Keratinocyte (primary cell): ENCODE results near the gene REPS1. TPM values are rescaled to one million over a fixed set of nuclear protein-coding genes. Genes with fewer than 3 reads are reported as not detected.

ENCODE experiments used
- DNase-seq: peaks from one replicate; pipeline ENCODE4 v3.0.0-alpha.2; 2011; ENCODE audit warnings: low read depth, missing footprints, low spot score
- FAIRE-seq: peaks from 2 replicates; lab custom pipeline; 2011; peaks lifted over from hg19 to GRCh38; lab: Jason Lieb, UNC
- H2AFZ ChIP-seq: 2 replicates; pipeline ENCODE4 v1.6.0; 2012; ENCODE audit warnings: low read length, control low read depth, inconsistent platforms; ENCODE audit not compliant: control insufficient read depth
- H3K27ac ChIP-seq: 2 replicates; pipeline ENCODE4 v1.5.1; 2011; ENCODE audit warnings: low read length; ENCODE audit not compliant: control insufficient read depth, insufficient read depth
- H3K27me3 ChIP-seq: 3 replicates; pipeline ENCODE4 v1.6.0; 2011; ENCODE audit warnings: low read length; ENCODE audit not compliant: control insufficient read depth, insufficient read depth; ENCODE audit errors: extremely low read depth
- H3K36me3 ChIP-seq, 2 experiments: 2 replicates in 1 of 2; 3 replicates in 1 of 2; pipeline ENCODE4 v1.5.1; 2011; ENCODE audit warnings: low read length in 2 of 2, mild to moderate bottlenecking in 1 of 2; ENCODE audit not compliant: control insufficient read depth in 2 of 2, insufficient read depth in 2 of 2; ENCODE audit errors: extremely low read depth in 1 of 2
- H3K4me1 ChIP-seq: 3 replicates; pipeline ENCODE4 v1.5.1; 2011; ENCODE audit warnings: low read length; ENCODE audit not compliant: control insufficient read depth, insufficient read depth; ENCODE audit errors: extremely low read depth
- H3K4me2 ChIP-seq: 3 replicates; pipeline ENCODE4 v1.6.0; 2011; ENCODE audit warnings: low read depth, low read length; ENCODE audit not compliant: control insufficient read depth, insufficient read depth; ENCODE audit errors: extremely low read depth
- H3K4me3 ChIP-seq, 3 experiments: fragments of 200-600 bp in 1 of 3; sonication (generic) in 1 of 3; 2 replicates in 2 of 3; 3 replicates in 1 of 3; pipeline ENCODE4 v1.5.1; 2011 to 2016; ENCODE audit warnings: low read length in 3 of 3, mild to moderate bottlenecking in 3 of 3, control low read depth in 2 of 3, inconsistent platforms in 1 of 3, low read depth in 1 of 3, mixed read lengths in 1 of 3, mixed run types in 1 of 3, moderate library complexity in 1 of 3; ENCODE audit not compliant: control insufficient read depth in 2 of 3, insufficient read depth in 2 of 3; ENCODE audit errors: extremely low read depth in 1 of 3
- H3K79me2 ChIP-seq: 2 replicates; pipeline ENCODE4 v1.6.0; 2012; ENCODE audit warnings: low read length; ENCODE audit not compliant: control insufficient read depth, insufficient read depth
- H3K9ac ChIP-seq: 3 replicates; pipeline ENCODE4 v1.6.0; 2011; ENCODE audit warnings: low read length; ENCODE audit not compliant: control insufficient read depth, insufficient read depth; ENCODE audit errors: extremely low read depth
- H3K9me1 ChIP-seq: 3 replicates; pipeline ENCODE4 v1.6.0; 2011; ENCODE audit warnings: low read length; ENCODE audit not compliant: control insufficient read depth, insufficient read depth; ENCODE audit errors: extremely low read depth
- H3K9me3 ChIP-seq: 2 replicates; pipeline ENCODE4 v1.5.1; 2012; ENCODE audit warnings: low read depth, low read length; ENCODE audit not compliant: control insufficient read depth
- H4K20me1 ChIP-seq: 3 replicates; pipeline ENCODE4 v1.6.0; 2011; ENCODE audit warnings: low read length; ENCODE audit not compliant: control insufficient read depth, insufficient read depth; ENCODE audit errors: extremely low read depth
- CTCF ChIP-seq, 3 experiments: IDR thresholded peaks in 1 of 3; conservative IDR thresholded peaks in 1 of 3; optimal IDR thresholded peaks in 1 of 3; 2 replicates in 2 of 3; 3 replicates in 1 of 3; pipeline versions ENCODE3 to v1.5.1; 2011; ENCODE audit warnings: low read length in 3 of 3, mild to moderate bottlenecking in 3 of 3, moderate library complexity in 2 of 3, control low read depth in 1 of 3, inconsistent platforms in 1 of 3; ENCODE audit not compliant: insufficient read depth in 2 of 3; ENCODE audit errors: extremely low read depth in 1 of 3
- EZH2 ChIP-seq: IDR thresholded peaks from one replicate; pipeline ENCODE4 v1.6.1; 2012; ENCODE audit warnings: inconsistent platforms, mild to moderate bottlenecking, low read length, moderate library complexity
- dilution Hi-C: fragments of 300-500 bp; cut with MboI; formaldehyde crosslinking; loops from one replicate; pipeline ENCODE4 v1.7.0; 2020; ENCODE audit warnings: low sequenced_read_pairs; ENCODE audit not compliant: extremely low pct_ligation_motif_present
- polyA plus RNA-seq, 5 experiments: library from polyadenylated mRNA; depleted of rRNA in 3 of 5; stranded (reverse) in 3 of 5; stranded (forward) in 1 of 5; unstranded in 1 of 5; fragments of >200 nt; gene quantifications; 1 replicate in 1 of 5; 2 replicates in 3 of 5; 3 replicates in 1 of 5; pipeline versions ENCODE4 v1.2.1 to v1.2.3, GENCODE V29; 2011 to 2012; ENCODE audit warnings: missing spikeins in 2 of 5, low read depth in 1 of 5, low replicate concordance in 1 of 5

REPS1 gene
- polyA plus RNA-seq, 1 donor (not counting 4 experiments of a cell fraction or from before 2014, with no cell fraction given), result 61.3 TPM

- Histone ChIP-seq H3K36me3 (peaks cover 23 to 24% of the 10 kb centered on the region in 2 experiments), H3K9me1 (no peaks in the 10 kb centered on the region), H3K9ac (peak overlapping the region; percentile 5), H3K4me3 (peak overlapping the region in 1 of 3 experiments; percentile 30), H3K79me2 (no peaks in the 10 kb centered on the region), H2AFZ (no peak overlapping the region), H3K27ac (peak overlapping the region; percentile 64), H3K4me2 (peak overlapping the region; percentile 26), H3K27me3 (no peaks in the 10 kb centered on the region), H3K4me1 (peaks cover 11% of the 10 kb centered on the region), H3K9me3 (no peaks in the 10 kb centered on the region), H4K20me1 (no peaks in the 10 kb centered on the region)
- peak; percentile 55 for FAIRE-seq
- peak; percentile 46 for DNase-seq
- TF ChIP-seq CTCF (optimal IDR thresholded peaks at IDR 0.05 in 1 of 3, IDR thresholded peaks at IDR 0.05 in 1 of 3, conservative IDR thresholded peaks at IDR 0.05 in 1 of 3; ENCODE audit: extremely low read depth in 1 of 3, insufficient read depth in 2 of 3, low read length in 3 of 3), result no peak
- no peak for TF ChIP-seq EZH2
- dilution Hi-C loops, result no loop called here
These were observed 73.4 kb downstream of the REPS1 start for GRCh38 chr6:138914701-138915100.

DNA sequence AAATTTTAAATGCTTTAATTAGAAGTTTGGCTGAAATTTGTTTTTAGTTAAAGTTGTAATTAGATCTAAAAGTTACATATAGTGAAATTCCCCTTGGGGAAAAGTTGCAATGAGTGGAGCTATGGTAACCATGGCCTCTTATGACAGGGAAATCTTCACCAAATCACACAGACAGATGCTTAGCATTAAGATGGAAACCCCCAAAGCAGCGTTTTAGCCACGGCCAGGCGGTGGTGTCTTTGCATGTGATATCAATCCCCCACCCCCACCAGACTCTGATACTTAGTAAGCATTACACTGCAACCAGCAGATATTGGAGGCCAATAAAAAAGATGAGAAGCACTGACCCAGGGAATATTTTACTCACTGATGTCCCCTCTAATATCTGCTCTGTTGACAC lies 75.7 kb downstream of the REPS1 start:
- Histone ChIP-seq H2AFZ (no peak overlapping the region), H3K4me1 (peaks cover 11% of the 10 kb centered on the region), H3K4me3 (no peak overlapping the region), H3K36me3 (peaks cover 16 to 25% of the 10 kb centered on the region in 2 experiments), H4K20me1 (no peaks in the 10 kb centered on the region), H3K9me1 (no peaks in the 10 kb centered on the region), H3K27ac (no peak overlapping the region), H3K79me2 (no peaks in the 10 kb centered on the region), H3K4me2 (no peak overlapping the region), H3K27me3 (no peaks in the 10 kb centered on the region), H3K9me3 (no peaks in the 10 kb centered on the region), H3K9ac (no peak overlapping the region)
- TF ChIP-seq EZH2, result no peak
- no peak for TF ChIP-seq CTCF (optimal IDR thresholded peaks at IDR 0.05 in 1 of 3, IDR thresholded peaks at IDR 0.05 in 1 of 3, conservative IDR thresholded peaks at IDR 0.05 in 1 of 3; ENCODE audit: extremely low read depth in 1 of 3, insufficient read depth in 2 of 3, low read length in 3 of 3)
- dilution Hi-C loops, result no loop called here
- no peak for DNase-seq
- FAIRE-seq, result no peak
